Spleen (tissue), 7 donors: Measurements from ENCODE around the gene PLEKHG3.

ENCODE experiments used
- CTCF ChIP-seq, 11 experiments: fragments of 200-600 bp in 7 of 11; fragments of 450-650 bp in 4 of 11; sonication (generic) in 4 of 11; IDR thresholded peaks in 8 of 11; conservative IDR thresholded peaks in 3 of 11; 1 replicate in 7 of 11; 2 replicates in 4 of 11; pipeline versions ENCODE4 v1.4.0 to v1.8.0; 2016 to 2021; ENCODE audit warnings: antibody characterized with exemption in 11 of 11, inconsistent platforms in 4 of 11, mild to moderate bottlenecking in 1 of 11
- POLR2A ChIP-seq, 3 donors: fragments of 450-650 bp; IDR thresholded peaks; one replicate each; pipeline ENCODE4 v1.5.1; 2017; ENCODE audit warnings: antibody characterized with exemption in 3 of 3, mild to moderate bottlenecking in 1 of 3
- donor health status: DM: no; HTN: no; CAD: no; lungs with moderate emphysema.
- donor health status: DM: no; HTN: no; CAD: no.
- donor health status: DM: no; HTN: no; CAD: no.

- TF ChIP-seq CTCF (IDR thresholded peaks at IDR 0.05 in 8 of 11, conservative IDR thresholded peaks at IDR 0.05 in 3 of 11) (no peak), POLR2A (IDR thresholded peaks at IDR 0.05) (no peak)
Observed at GRCh38 chr14:64774272-64774671, 70.0 kb downstream of the PLEKHG3 start.
